Heart left ventricle (tissue), 16 donors: ENCODE measurements around the gene TMEM132D. TPM values are rescaled to one million over a fixed set of nuclear protein-coding genes. Genes with fewer than 3 reads are reported as not detected.

Experiments
- ATAC-seq, 4 donors: fragments of 200-7000 bp; cut with Tn5 transposase; one replicate each; pipeline ENCODE4 v1.9.1; 2020 to 2022; ENCODE audit warnings: moderate library complexity in 4 of 4, mild to moderate bottlenecking in 3 of 4, moderate number of reproducible peaks in 1 of 4
- DNase-seq, 5 donors: peaks; one replicate each; pipeline ENCODE4 v3.0.0-alpha.2; 2020
- H3K27ac ChIP-seq, 12 donors: fragments of 200-600 bp; sonication (generic) in 4 of 12; one replicate each; pipeline versions ENCODE4 v1.5.0 to v1.8.0; 2016 to 2022; ENCODE audit warnings: mild to moderate bottlenecking in 2 of 12
- H3K27me3 ChIP-seq, 9 donors: fragments of 200-600 bp; sonication (generic) in 2 of 9; one replicate each; pipeline versions ENCODE4 v1.5.1 to v1.8.0; 2016 to 2022; ENCODE audit warnings: mild to moderate bottlenecking in 3 of 9
- H3K36me3 ChIP-seq, 9 donors: fragments of 200-600 bp; sonication (generic) in 2 of 9; one replicate each; pipeline versions ENCODE4 v1.5.0 to v1.8.0; 2018 to 2022; ENCODE audit warnings: mild to moderate bottlenecking in 2 of 9
- H3K4me1 ChIP-seq, 12 donors: fragments of 200-600 bp; sonication (generic) in 4 of 12; one replicate each; pipeline versions ENCODE4 v1.5.0 to v1.8.0; 2016 to 2022; ENCODE audit warnings: mild to moderate bottlenecking in 3 of 12
- H3K4me3 ChIP-seq, 12 donors: fragments of 200-600 bp; sonication (generic) in 4 of 12; one replicate each; pipeline versions ENCODE4 v1.5.0 to v1.8.0; 2017 to 2022; ENCODE audit warnings: mild to moderate bottlenecking in 9 of 12, moderate library complexity in 4 of 12
- H3K9me3 ChIP-seq, 12 donors: fragments of 200-600 bp; sonication (generic) in 4 of 12; one replicate each; pipeline versions ENCODE4 v1.5.0 to v1.8.0; 2016 to 2022; ENCODE audit warnings: mild to moderate bottlenecking in 1 of 12
- POLR2A ChIP-seq, 2 donors: fragments of 450-650 bp; IDR thresholded peaks; one replicate each; pipeline ENCODE4 v1.6.1; 2017; ENCODE audit warnings: antibody characterized with exemption in 2 of 2, mild to moderate bottlenecking in 2 of 2, moderate library complexity in 2 of 2
- WGBS, 4 donors: extraction: QIAGEN DNeasy Blood & Tissue Kit in 2 of 4; methylation state at CpG; one replicate each; pipeline versions ENCODE4 v1.1.5 to v1.1.7; 2013 to 2018; 5-methylcytosine and 5-hydroxymethylcytosine counted together
- intact Hi-C, 10 donors: fragments of 100-400 bp; cut with DNase I; formaldehyde crosslinking; loops; one replicate each; pipeline versions ENCODE4 v1.11.1 to v1.14.2; 2022
- polyA plus RNA-seq, 2 donors: library from polyadenylated mRNA; stranded (reverse); fragments of 200-250 nt; gene quantifications; one replicate each; pipeline ENCODE4 v1.2.3, GENCODE V29; 2013
- total RNA-seq, 9 donors: library from RNA; depleted of rRNA in 2 of 9; stranded (reverse); fragments of >200 nt in 2 of 9; fragmentation: NEBNext Ultra II Directional in 3 of 9; extraction: Animal tissue kit (Norgen Biotek cat#: 25700) in 3 of 9; gene quantifications; one replicate each; pipeline versions ENCODE4 v1.1.0 to v1.2.4, GENCODE V29; 2016 to 2023
- TF ChIP-seq, protein P1 (sequence below), 12 donors: fragments of 200-600 bp; sonication (generic) in 4 of 12; IDR thresholded peaks; one replicate each; pipeline versions ENCODE4 v1.5.0 to v1.8.0; 2018 to 2022; ENCODE audit warnings: antibody characterized with exemption in 12 of 12, mild to moderate bottlenecking in 5 of 12
- donor health status: ischemic (EF 13 %, LVEDD 7.1; RV severe dilation, severe dysfunction).
- donor health status: healthy with polysubstance abuse.
- donor health status: DM: no; HTN: yes; CAD: no.
- donor health status: DM: no; HTN: no; CAD: no.
- donor health status: ischemic (EF 25% LVEDD 6.9; RV normal size, moderate dysfunction).
- donor health status: ischemic (EF 25% LVEDD 5.7; RV mildly dilated, moderate dysfunction).
- donor health status: healthy.
- donor health status: DM: yes; HTN: yes; CAD: no.
- donor health status: ischemic (EF 35%, LVEDD 5.7; RV mildly dilated, moderate dysfunction).
- donor health status: nonischemic (EF 11% LVEDD 7.7; RV severe dilation, severe dysfunction).
- donor health status: DM: yes; HTN: yes; CAD: no.
- donor health status: PGD.
- donor health status: ischemic (EF 29% LVEDD 5.4; RV normal size, mild dysfunction).
- donor health status: nonischemic (EF 23%, LVEDD 6.1; RV moderate dilation, normal function).

Gene TMEM132D
- total and polyA plus RNA-seq, 11 donors: not detected

DNA sequence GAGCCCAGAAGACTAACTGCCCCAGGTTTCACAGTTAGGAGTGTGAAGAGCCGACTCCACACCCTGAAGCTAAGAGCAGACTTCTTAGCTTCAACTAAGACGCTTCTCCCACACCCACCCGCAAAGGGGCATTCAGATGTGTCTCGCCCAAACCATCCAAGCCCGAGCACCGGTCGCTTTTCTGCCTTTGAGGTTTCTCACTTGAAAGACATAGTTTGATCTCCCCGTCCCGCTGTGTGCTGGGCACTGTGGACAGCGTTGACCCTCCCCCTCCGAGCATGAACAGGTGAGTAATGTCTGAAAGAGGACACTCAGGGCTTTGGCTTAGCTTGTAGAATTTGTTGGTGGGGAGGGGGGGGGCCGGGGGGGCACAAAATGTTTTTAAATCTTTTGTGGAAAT, 123.8 kb downstream of the TMEM132D start:
- intact Hi-C loops: no loop called here
- ATAC-seq (no peak), DNase-seq (no peak)
- 79 to 83% (median 82%) methylated on average over 12 of the region's 12 CpGs for WGBS, 4 donors
- Histone ChIP-seq H3K27me3 (no peaks in the 10 kb centered on the region), H3K4me1 (no peaks in the 10 kb centered on the region), H3K9me3 (peaks cover 0 to 6% (median 0%) of the 10 kb centered on the region in 12 donors), H3K27ac (no peak overlapping the region), H3K36me3 (no peaks in the 10 kb centered on the region), H3K4me3 (no peak overlapping the region)
- TF ChIP-seq, protein P1, sequence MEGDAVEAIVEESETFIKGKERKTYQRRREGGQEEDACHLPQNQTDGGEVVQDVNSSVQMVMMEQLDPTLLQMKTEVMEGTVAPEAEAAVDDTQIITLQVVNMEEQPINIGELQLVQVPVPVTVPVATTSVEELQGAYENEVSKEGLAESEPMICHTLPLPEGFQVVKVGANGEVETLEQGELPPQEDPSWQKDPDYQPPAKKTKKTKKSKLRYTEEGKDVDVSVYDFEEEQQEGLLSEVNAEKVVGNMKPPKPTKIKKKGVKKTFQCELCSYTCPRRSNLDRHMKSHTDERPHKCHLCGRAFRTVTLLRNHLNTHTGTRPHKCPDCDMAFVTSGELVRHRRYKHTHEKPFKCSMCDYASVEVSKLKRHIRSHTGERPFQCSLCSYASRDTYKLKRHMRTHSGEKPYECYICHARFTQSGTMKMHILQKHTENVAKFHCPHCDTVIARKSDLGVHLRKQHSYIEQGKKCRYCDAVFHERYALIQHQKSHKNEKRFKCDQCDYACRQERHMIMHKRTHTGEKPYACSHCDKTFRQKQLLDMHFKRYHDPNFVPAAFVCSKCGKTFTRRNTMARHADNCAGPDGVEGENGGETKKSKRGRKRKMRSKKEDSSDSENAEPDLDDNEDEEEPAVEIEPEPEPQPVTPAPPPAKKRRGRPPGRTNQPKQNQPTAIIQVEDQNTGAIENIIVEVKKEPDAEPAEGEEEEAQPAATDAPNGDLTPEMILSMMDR (IDR thresholded peaks at IDR 0.05): no peak
- no peak for TF ChIP-seq POLR2A (IDR thresholded peaks at IDR 0.05)

DNA sequence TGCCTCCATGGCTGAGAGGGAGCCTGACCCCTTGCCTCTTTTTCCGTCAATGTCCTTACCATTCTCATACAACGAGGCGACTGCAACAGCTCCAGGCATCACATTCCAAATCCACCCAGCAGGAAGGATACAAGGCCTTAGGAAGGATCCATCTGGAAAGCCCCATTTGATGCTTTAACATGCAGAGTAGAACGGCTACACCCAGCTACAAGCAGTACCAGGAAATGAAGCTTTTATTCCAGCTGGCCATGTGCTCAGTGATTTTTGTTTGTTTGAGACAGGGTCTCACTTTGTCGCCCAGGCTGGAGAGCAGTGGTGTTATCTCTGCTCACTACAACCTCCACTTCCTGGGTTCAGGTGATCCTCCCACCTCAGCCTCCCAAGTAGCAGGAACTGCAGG, 124.8 kb downstream of the TMEM132D start:
- Histone ChIP-seq H3K27me3 (no peaks in the 10 kb centered on the region), H3K4me3 (no peak overlapping the region), H3K27ac (no peak overlapping the region), H3K36me3 (no peaks in the 10 kb centered on the region), H3K9me3 (peaks cover 0 to 6% (median 0%) of the 10 kb centered on the region in 12 donors), H3K4me1 (no peaks in the 10 kb centered on the region)
- no peak for TF ChIP-seq POLR2A (IDR thresholded peaks at IDR 0.05)
- TF ChIP-seq, protein P1 (IDR thresholded peaks at IDR 0.05): no peak
- ATAC-seq (no peak), DNase-seq (no peak)
- intact Hi-C loops: no loop called here
- 81 to 87% (median 82%) methylated on average over 5 of the region's 5 CpGs for WGBS, 4 donors

DNA sequence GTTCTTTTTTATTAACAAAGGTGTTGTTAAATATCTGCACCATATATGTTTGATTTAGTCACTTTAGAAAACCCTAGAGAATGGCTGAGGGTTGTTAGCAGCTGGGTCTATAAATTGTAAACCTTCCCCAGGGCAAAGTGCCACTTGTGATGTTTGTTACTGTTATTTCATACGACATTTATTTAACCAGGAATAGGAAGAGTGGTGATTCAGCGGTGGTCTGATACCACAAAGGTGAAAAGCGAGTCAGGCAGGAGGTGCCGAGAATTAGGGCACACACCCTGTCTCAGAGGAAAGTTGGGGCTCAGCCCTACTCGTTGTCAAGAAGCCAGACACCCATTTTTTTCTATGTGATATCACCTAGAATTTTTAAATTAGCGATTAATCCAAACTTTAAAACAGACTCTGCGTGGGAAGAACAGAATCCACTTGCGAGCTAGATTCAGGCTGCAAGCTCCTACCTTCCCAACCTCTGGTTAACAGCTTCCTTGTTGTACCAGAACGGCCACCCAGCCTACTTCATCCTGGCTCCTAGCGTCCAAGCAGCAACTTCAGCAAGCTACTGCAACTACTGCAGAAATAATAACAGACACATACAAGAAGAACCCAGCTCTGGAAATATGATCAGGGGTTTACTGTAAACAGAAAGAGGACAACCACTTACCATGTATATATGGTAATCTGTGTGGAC, 126.7 kb downstream of the TMEM132D start:
- no peaks in the 10 kb centered on the region for H3K4me1 ChIP-seq
- TF ChIP-seq POLR2A (IDR thresholded peaks at IDR 0.05): no peak
- TF ChIP-seq, protein P1 (IDR thresholded peaks at IDR 0.05): no peak
- no peak overlapping the region for H3K27ac ChIP-seq
- 70 to 77% (median 73%) methylated on average over 10 of the region's 10 CpGs for WGBS, 4 donors
- ATAC-seq (no peak), DNase-seq (no peak)
- intact Hi-C loops: no loop called here
- no peak overlapping the region for H3K4me3 ChIP-seq
- peaks cover 0 to 6% (median 0%) of the 10 kb centered on the region in 12 donors for H3K9me3 ChIP-seq
- no peaks in the 10 kb centered on the region for H3K36me3 ChIP-seq
- no peaks in the 10 kb centered on the region for H3K27me3 ChIP-seq

- Histone ChIP-seq H3K4me3 (no peak overlapping the region), H3K27ac (no peak overlapping the region), H3K27me3 (no peaks in the 10 kb centered on the region), H3K36me3 (no peaks in the 10 kb centered on the region), H3K4me1 (no peaks in the 10 kb centered on the region), H3K9me3 (no peaks in the 10 kb centered on the region)
- intact Hi-C loops: no loop called here
- DNase-seq: no peak
- TF ChIP-seq, protein P1 (IDR thresholded peaks at IDR 0.05): no peak
- TF ChIP-seq POLR2A (IDR thresholded peaks at IDR 0.05): no peak
- ATAC-seq: no peak
- WGBS, 4 donors: 65 to 70% (median 66%) methylated on average over 17 of the region's 17 CpGs
Observed at GRCh38 chr12:129772501-129773493, 131.0 kb downstream of the TMEM132D start.
